HEK293 (cell line): Measurements from ENCODE around the gene CACNA2D3.

ENCODE experiments used
- CTCF ChIA-PET: fragments of 350-600 bp; formaldehyde crosslinking; extraction: SDS; loops from one replicate; lab custom pipeline; 2021; ENCODE audit warnings: antibody characterized with exemption; lab: Yijun Ruan, JAX
- POLR2A ChIA-PET: fragments of 300-600 bp; formaldehyde crosslinking; extraction: SDS; loops from one replicate; lab custom pipeline; 2020; ENCODE audit warnings: antibody characterized with exemption, inconsistent platforms; lab: Yijun Ruan, JAX
- H3K27ac ChIP-seq: fragments of 200-500 bp; sonication (Bioruptor generic); 2 replicates; pipeline ENCODE4 v1.5.1; 2014; ENCODE audit warnings: low read depth, low read length, control low read depth, inconsistent platforms; ENCODE audit errors: extremely low read depth
- H3K36me3 ChIP-seq, 2 experiments: fragments of 200-500 bp in 1 of 2; sonication (Bioruptor generic) in 1 of 2; 1 replicate in 1 of 2; 2 replicates in 1 of 2; pipeline ENCODE4 v1.5.1; 2014 to 2017; ENCODE audit warnings: inconsistent platforms in 2 of 2, low read length in 2 of 2; ENCODE audit not compliant: control insufficient read depth in 2 of 2, insufficient read depth in 1 of 2
- H3K4me1 ChIP-seq: fragments of 200-500 bp; sonication (Bioruptor generic); 2 replicates; pipeline ENCODE4 v1.5.1; 2014; ENCODE audit warnings: mild to moderate bottlenecking, low read length, inconsistent platforms; ENCODE audit not compliant: control insufficient read depth, insufficient read depth
- H3K4me3 ChIP-seq: 2 replicates; pipeline ENCODE4 v1.5.1; 2011; ENCODE audit warnings: low read depth, mild to moderate bottlenecking, control low read depth, low read length, moderate library complexity
- H3K9me3 ChIP-seq: fragments of 200-500 bp; sonication (Bioruptor generic); 2 replicates; pipeline ENCODE4 v1.5.1; 2014; ENCODE audit warnings: low read depth, low read length, inconsistent platforms; ENCODE audit not compliant: control insufficient read depth, insufficient read depth
- EGR2 ChIP-seq: fragments of 450-650 bp; formaldehyde crosslinking; IDR thresholded peaks from 2 replicates; pipeline ENCODE4 v1.5.1; 2016; ENCODE audit warnings: low read depth, missing biosample characterization, missing genetic modification characterization
- FEZF1 ChIP-seq: fragments of 450-650 bp; formaldehyde crosslinking; IDR thresholded peaks from 2 replicates; pipeline ENCODE4 v1.5.1; 2016; ENCODE audit warnings: missing biosample characterization, missing genetic modification characterization
- GLI4 ChIP-seq: fragments of 450-650 bp; formaldehyde crosslinking; IDR thresholded peaks from 2 replicates; pipeline ENCODE4 v1.5.1; 2016; ENCODE audit warnings: missing biosample characterization, missing genetic modification characterization
- KLF8 ChIP-seq: fragments of 450-650 bp; formaldehyde crosslinking; IDR thresholded peaks from 2 replicates; pipeline ENCODE4 v1.5.1; 2016; ENCODE audit warnings: missing biosample characterization, missing genetic modification characterization
- RBAK ChIP-seq: fragments of 450-650 bp; formaldehyde crosslinking; IDR thresholded peaks from 2 replicates; pipeline ENCODE4 v1.5.1; 2016; ENCODE audit warnings: missing biosample characterization, missing genetic modification characterization
- SALL2 ChIP-seq: fragments of 450-650 bp; formaldehyde crosslinking; IDR thresholded peaks from 2 replicates; pipeline ENCODE4 v1.5.0; 2017; ENCODE audit warnings: missing biosample characterization, mild to moderate bottlenecking, missing genetic modification characterization, borderline replicate concordance
- SCRT1 ChIP-seq: fragments of 450-650 bp; formaldehyde crosslinking; IDR thresholded peaks from 2 replicates; pipeline ENCODE4 v1.5.1; 2016; ENCODE audit warnings: missing biosample characterization, missing genetic modification characterization, borderline replicate concordance
- ZBTB1 ChIP-seq: fragments of 450-650 bp; formaldehyde crosslinking; IDR thresholded peaks from 2 replicates; pipeline ENCODE4 v1.5.1; 2016; ENCODE audit warnings: missing biosample characterization, missing genetic modification characterization
- ZBTB8A ChIP-seq: fragments of 450-650 bp; formaldehyde crosslinking; IDR thresholded peaks from 2 replicates; pipeline ENCODE4 v1.5.1; 2016; ENCODE audit warnings: missing biosample characterization, missing genetic modification characterization
- ZFHX2 ChIP-seq: fragments of 450-650 bp; formaldehyde crosslinking; conservative IDR thresholded peaks from 2 replicates; pipeline ENCODE4 v1.5.1; 2016; ENCODE audit warnings: missing biosample characterization, missing genetic modification characterization
- ZNF138 ChIP-seq: fragments of 450-650 bp; formaldehyde crosslinking; IDR thresholded peaks from 2 replicates; pipeline ENCODE4 v1.5.1; 2016; ENCODE audit warnings: missing biosample characterization, missing genetic modification characterization, borderline replicate concordance
- ZNF140 ChIP-seq: fragments of 450-650 bp; formaldehyde crosslinking; IDR thresholded peaks from 2 replicates; pipeline ENCODE4 v1.5.1; 2016; ENCODE audit warnings: missing biosample characterization, missing genetic modification characterization
- ZNF157 ChIP-seq: fragments of 450-650 bp; formaldehyde crosslinking; IDR thresholded peaks from 2 replicates; pipeline ENCODE4 v1.5.1; 2016; ENCODE audit warnings: missing biosample characterization, missing genetic modification characterization
- ZNF16 ChIP-seq: fragments of 450-650 bp; formaldehyde crosslinking; IDR thresholded peaks from 2 replicates; pipeline ENCODE4 v1.5.1; 2016; ENCODE audit warnings: low read depth, missing biosample characterization, missing genetic modification characterization
- ZNF2 ChIP-seq: fragments of 450-650 bp; formaldehyde crosslinking; IDR thresholded peaks from 2 replicates; pipeline ENCODE4 v1.5.1; 2016; ENCODE audit warnings: missing biosample characterization, missing genetic modification characterization
- ZNF202 ChIP-seq: fragments of 450-650 bp; formaldehyde crosslinking; IDR thresholded peaks from 2 replicates; pipeline ENCODE4 v1.5.1; 2016; ENCODE audit warnings: missing biosample characterization, missing genetic modification characterization, borderline replicate concordance
- ZNF239 ChIP-seq: fragments of 450-650 bp; formaldehyde crosslinking; IDR thresholded peaks from 2 replicates; pipeline ENCODE4 v1.5.1; 2016; ENCODE audit warnings: missing biosample characterization, missing genetic modification characterization
- ZNF311 ChIP-seq: fragments of 450-650 bp; formaldehyde crosslinking; IDR thresholded peaks from 2 replicates; pipeline ENCODE4 v1.5.1; 2017; ENCODE audit warnings: missing biosample characterization, missing genetic modification characterization, borderline replicate concordance
- ZNF324 ChIP-seq: fragments of 450-650 bp; formaldehyde crosslinking; IDR thresholded peaks from 2 replicates; pipeline ENCODE4 v1.5.1; 2016; ENCODE audit warnings: missing biosample characterization, missing genetic modification characterization
- ZNF354C ChIP-seq: fragments of 450-650 bp; formaldehyde crosslinking; IDR thresholded peaks from 2 replicates; pipeline ENCODE4 v1.5.1; 2016; ENCODE audit warnings: missing biosample characterization, missing genetic modification characterization, low read depth, borderline replicate concordance
- ZNF37A ChIP-seq: fragments of 450-650 bp; IDR thresholded peaks from 2 replicates; pipeline ENCODE4 v1.5.1; 2018; ENCODE audit warnings: missing biosample characterization, missing genetic modification characterization
- ZNF423 ChIP-seq: fragments of 450-650 bp; formaldehyde crosslinking; IDR thresholded peaks from 2 replicates; pipeline ENCODE4 v1.5.1; 2016; ENCODE audit warnings: missing biosample characterization, missing genetic modification characterization
- ZNF530 ChIP-seq: fragments of 450-650 bp; formaldehyde crosslinking; IDR thresholded peaks from 2 replicates; pipeline ENCODE4 v1.5.1; 2016; ENCODE audit warnings: low read depth, missing biosample characterization, missing genetic modification characterization
- ZNF571 ChIP-seq: fragments of 450-650 bp; formaldehyde crosslinking; IDR thresholded peaks from 2 replicates; pipeline ENCODE4 v1.5.0; 2017; ENCODE audit warnings: missing biosample characterization, missing genetic modification characterization
- ZNF645 ChIP-seq: fragments of 450-650 bp; formaldehyde crosslinking; IDR thresholded peaks from 2 replicates; pipeline ENCODE4; 2016; ENCODE audit warnings: missing biosample characterization, missing genetic modification characterization
- ZNF660 ChIP-seq: fragments of 450-650 bp; IDR thresholded peaks from 2 replicates; pipeline ENCODE4 v1.5.1; 2018; ENCODE audit warnings: missing biosample characterization, mild to moderate bottlenecking, missing genetic modification characterization
- ZNF785 ChIP-seq: fragments of 450-650 bp; formaldehyde crosslinking; IDR thresholded peaks from 2 replicates; pipeline ENCODE4 v1.5.1; 2016; ENCODE audit warnings: missing biosample characterization, missing genetic modification characterization
- ZNF792 ChIP-seq: fragments of 450-650 bp; formaldehyde crosslinking; IDR thresholded peaks from 2 replicates; pipeline ENCODE4 v1.5.1; 2016; ENCODE audit warnings: missing biosample characterization, missing genetic modification characterization
- ZNF837 ChIP-seq: fragments of 450-650 bp; formaldehyde crosslinking; IDR thresholded peaks from 2 replicates; pipeline ENCODE4 v1.5.1; 2016; ENCODE audit warnings: missing biosample characterization, missing genetic modification characterization
- ZSCAN18 ChIP-seq: fragments of 450-650 bp; formaldehyde crosslinking; IDR thresholded peaks from 2 replicates; pipeline ENCODE4 v1.5.1; 2016; ENCODE audit warnings: missing biosample characterization, missing genetic modification characterization
- ZSCAN5A ChIP-seq: fragments of 450-650 bp; formaldehyde crosslinking; IDR thresholded peaks from 2 replicates; pipeline ENCODE4 v1.5.1; 2016; ENCODE audit warnings: missing biosample characterization, missing genetic modification characterization

The CACNA2D3 gene

GRCh38 chr3:54519493-54519892, 397.1 kb downstream of the CACNA2D3 start:
- Histone ChIP-seq H3K36me3 (no peaks in the 10 kb centered on the region), H3K27ac (no peak overlapping the region), H3K4me1 (no peaks in the 10 kb centered on the region), H3K4me3 (no peak overlapping the region), H3K9me3 (no peaks in the 10 kb centered on the region)
- CTCF ChIA-PET: no interaction called here
- TF ChIP-seq GLI4 (tag by site-specific recombination) (no peak), ZNF354C (no peak), ZNF37A (tag by site-specific recombination) (no peak), ZNF530 (tag by site-specific recombination) (no peak), ZNF239 (tag by site-specific recombination) (no peak)
- POLR2A ChIA-PET: no interaction called here

GRCh38 chr3:54520060-54520459, 397.7 kb downstream of the CACNA2D3 start:
- no peaks in the 10 kb centered on the region for H3K9me3 ChIP-seq
- no peak overlapping the region for H3K27ac ChIP-seq
- no peak for TF ChIP-seq ZNF660
- TF ChIP-seq ZNF837 (tag by site-specific recombination): no peak
- TF ChIP-seq ZBTB1 (tag by site-specific recombination): no peak
- no peak for TF ChIP-seq SCRT1 (tag by site-specific recombination)
- TF ChIP-seq ZNF571 (tag by site-specific recombination): no peak
- TF ChIP-seq ZBTB8A (tag by site-specific recombination): no peak
- no peak for TF ChIP-seq GLI4 (tag by site-specific recombination)
- no peak for TF ChIP-seq ZNF785 (tag by site-specific recombination)
- H3K36me3 ChIP-seq: no peaks in the 10 kb centered on the region
- H3K4me1 ChIP-seq: no peaks in the 10 kb centered on the region
- CTCF ChIA-PET: no interaction called here
- POLR2A ChIA-PET: no interaction called here
- no peak overlapping the region for H3K4me3 ChIP-seq

- H3K4me3 ChIP-seq: no peak overlapping the region
- CTCF ChIA-PET: no interaction called here
Observed at GRCh38 chr3:54527521-54527920, 405.2 kb downstream of the CACNA2D3 start.

More at GRCh38 chr3:54527521-54527920, 405.2 kb downstream of the CACNA2D3 start:
- Histone ChIP-seq H3K9me3 (no peaks in the 10 kb centered on the region), H3K4me1 (no peaks in the 10 kb centered on the region), H3K36me3 (no peaks in the 10 kb centered on the region), H3K27ac (no peak overlapping the region)
- POLR2A ChIA-PET: no interaction called here
- TF ChIP-seq ZNF202 (tag by site-specific recombination) (no peak), ZSCAN18 (tag by site-specific recombination) (no peak), ZNF16 (tag by site-specific recombination) (no peak), ZSCAN5A (tag by site-specific recombination) (no peak), ZNF311 (no peak), ZNF157 (tag by site-specific recombination) (no peak), ZFHX2 (no peak), ZNF423 (tag by site-specific recombination) (no peak), ZNF792 (tag by site-specific recombination) (no peak), ZNF140 (no peak), SALL2 (tag by site-specific recombination) (no peak), RBAK (tag by site-specific recombination) (no peak), EGR2 (no peak), ZNF324 (no peak), KLF8 (tag by site-specific recombination) (no peak), FEZF1 (tag by site-specific recombination) (no peak), ZNF138 (no peak), ZNF645 (tag by site-specific recombination) (no peak), ZNF2 (tag by site-specific recombination) (no peak)
